SK-N-SH (cell line): ENCODE results near the gene RET. TPM values are rescaled to one million over a fixed set of nuclear protein-coding genes. Genes with fewer than 3 reads are reported as not detected.

ENCODE experiments used
- CTCF ChIA-PET: fragments of 300-600, 350-600 bp; formaldehyde crosslinking; extraction: SDS; loops from one replicate; lab custom pipeline; 2021; lab: Yijun Ruan, JAX
- POLR2A ChIA-PET: fragments of 350-600 bp; sonication (Branson Sonifier 250); formaldehyde crosslinking; extraction: SDS; loops from one replicate; lab custom pipeline; 2020; ENCODE audit warnings: antibody characterized with exemption, inconsistent platforms; lab: Yijun Ruan, JAX
- DNase-seq: peaks from one replicate; pipeline ENCODE4 v3.0.0; 2012
- H2AFZ ChIP-seq: fragments of 200-600 bp; sonication (generic); 2 replicates; pipeline ENCODE4 v1.8.1; 2016; ENCODE audit warnings: antibody characterized with exemption, mild to moderate bottlenecking, low read depth
- H3F3A ChIP-seq: fragments of 200-600 bp; sonication (generic); replicated peaks from 2 replicates; pipeline ENCODE3; 2016; ENCODE audit warnings: antibody characterized with exemption, mild to moderate bottlenecking; ENCODE audit not compliant: insufficient read depth
- H3K27ac ChIP-seq, 2 experiments: fragments of 200-500 bp in 1 of 2; fragments of 200-600 bp in 1 of 2; sonication (Bioruptor generic) in 1 of 2; sonication (generic), shearing (Covaris generic) in 1 of 2; 2 replicates each; pipeline versions ENCODE4 v1.5.1 to v1.6.1; 2014 to 2016; ENCODE audit warnings: low read depth in 2 of 2, inconsistent platforms in 1 of 2, low read length in 1 of 2, mild to moderate bottlenecking in 1 of 2, mixed read lengths in 1 of 2
- H3K27me3 ChIP-seq: fragments of 200-600 bp; sonication (generic), shearing (Covaris generic); 2 replicates; pipeline ENCODE4 v1.6.1; 2016; ENCODE audit warnings: mixed run types; ENCODE audit not compliant: insufficient read depth
- H3K36me3 ChIP-seq, 2 experiments: fragments of 200-500 bp in 1 of 2; fragments of 200-600 bp in 1 of 2; sonication (Bioruptor generic) in 1 of 2; sonication (generic) in 1 of 2; replicated peaks in 1 of 2; 2 replicates each; pipeline versions ENCODE3 to v1.5.1; 2014 to 2016; ENCODE audit warnings: low read length in 1 of 2, mild to moderate bottlenecking in 1 of 2; ENCODE audit not compliant: insufficient read depth in 2 of 2, control insufficient read depth in 1 of 2
- H3K4me1 ChIP-seq, 2 experiments: fragments of 200-500 bp in 1 of 2; fragments of 200-600 bp in 1 of 2; sonication (Bioruptor generic) in 1 of 2; sonication (generic), shearing (Covaris generic) in 1 of 2; 2 replicates each; pipeline versions ENCODE4 v1.5.1 to v1.6.1; 2014 to 2016; ENCODE audit warnings: low read depth in 1 of 2, low read length in 1 of 2, mixed run types in 1 of 2; ENCODE audit not compliant: insufficient read depth in 2 of 2, control insufficient read depth in 1 of 2
- H3K4me2 ChIP-seq: fragments of 200-600 bp; sonication (generic), shearing (Covaris generic); 2 replicates; pipeline ENCODE4 v1.6.1; 2017; ENCODE audit warnings: mixed run types
- H3K4me3 ChIP-seq, 2 experiments: fragments of 200-500 bp in 1 of 2; fragments of 200-600 bp in 1 of 2; sonication (Bioruptor generic) in 1 of 2; sonication (generic), shearing (Covaris generic) in 1 of 2; 2 replicates each; pipeline versions ENCODE4 v1.5.1 to v1.8.1; 2014 to 2016; ENCODE audit warnings: low read depth in 2 of 2, inconsistent platforms in 1 of 2, low read length in 1 of 2, mild to moderate bottlenecking in 1 of 2, mixed read lengths in 1 of 2, moderate library complexity in 1 of 2
- H3K79me2 ChIP-seq: fragments of 200-600 bp; sonication (generic); 2 replicates; pipeline ENCODE4 v1.8.1; 2017; ENCODE audit warnings: mild to moderate bottlenecking; ENCODE audit not compliant: insufficient read depth
- H3K9ac ChIP-seq: fragments of 200-600 bp; sonication (generic); 2 replicates; pipeline ENCODE4 v1.6.1; 2017; ENCODE audit warnings: mixed run types
- H3K9me2 ChIP-seq: fragments of 200-600 bp; sonication (generic); 2 replicates; pipeline ENCODE4 v1.6.1; 2017; ENCODE audit warnings: mixed run types
- H3K9me3 ChIP-seq: fragments of 200-600 bp; sonication (generic); 2 replicates; pipeline ENCODE4 v1.6.1; 2017; ENCODE audit warnings: mixed run types, mild to moderate bottlenecking, moderate library complexity
- H4K20me1 ChIP-seq: fragments of 200-600 bp; sonication (generic); 2 replicates; pipeline ENCODE4 v1.6.1; 2017; ENCODE audit warnings: mild to moderate bottlenecking, mixed run types; ENCODE audit not compliant: insufficient read depth
- ELF1 ChIP-seq: IDR thresholded peaks from 2 replicates; pipeline ENCODE4 v1.4.0; 2012
- EZH2phosphoT487 ChIP-seq: fragments of 200-600 bp; sonication (generic); IDR thresholded peaks from 2 replicates; pipeline ENCODE4 v1.6.1; 2017; ENCODE audit warnings: low read depth, mixed run types, mild to moderate bottlenecking, antibody characterized with exemption, moderate library complexity, borderline replicate concordance
- FOSL2 ChIP-seq: IDR thresholded peaks from 2 replicates; pipeline ENCODE4 v1.4.0; 2012; ENCODE audit warnings: low read depth, mild to moderate bottlenecking, moderate library complexity, borderline replicate concordance
- FOXJ3 ChIP-seq: sonication (generic); formaldehyde crosslinking; IDR thresholded peaks from 2 replicates; pipeline ENCODE4 v1.5.1; 2020; ENCODE audit warnings: mild to moderate bottlenecking, missing genetic modification reagents
- FOXM1 ChIP-seq: IDR thresholded peaks from 2 replicates; pipeline ENCODE4 v1.4.0; 2012; ENCODE audit warnings: low read depth, mild to moderate bottlenecking
- GABPA ChIP-seq: IDR thresholded peaks from 2 replicates; pipeline ENCODE4 v1.4.0; 2012; ENCODE audit warnings: low read depth, mild to moderate bottlenecking
- GATA2 ChIP-seq: sonication (generic); formaldehyde crosslinking; IDR thresholded peaks from 2 replicates; pipeline ENCODE4 v1.5.0; 2020; ENCODE audit warnings: mild to moderate bottlenecking, missing genetic modification reagents
- JUND ChIP-seq: IDR thresholded peaks from 2 replicates; pipeline ENCODE4 v1.4.0; 2012
- MEF2A ChIP-seq: IDR thresholded peaks from 2 replicates; pipeline ENCODE4 v1.4.0; 2012; ENCODE audit warnings: low read depth, borderline replicate concordance
- MXI1 ChIP-seq: IDR thresholded peaks from 2 replicates; pipeline ENCODE4 v1.6.1; 2012; ENCODE audit warnings: mild to moderate bottlenecking, low read depth, low read length, improper control_type of control experiment
- NFIC ChIP-seq: IDR thresholded peaks from 2 replicates; pipeline ENCODE4 v1.4.0; 2012; ENCODE audit warnings: borderline replicate concordance
- REST ChIP-seq: IDR thresholded peaks from 2 replicates; pipeline ENCODE4 v1.6.1; 2012; ENCODE audit warnings: mild to moderate bottlenecking, low read depth, low read length, moderate library complexity
- SIN3A ChIP-seq: IDR thresholded peaks from 2 replicates; pipeline ENCODE4 v1.6.1; 2012; ENCODE audit warnings: low read depth, mild to moderate bottlenecking, low read length, moderate library complexity, borderline replicate concordance
- SMC3 ChIP-seq: IDR thresholded peaks from 2 replicates; pipeline ENCODE4 v1.6.1; 2012; ENCODE audit warnings: low read depth, low read length, improper control_type of control experiment
- TCF12 ChIP-seq: IDR thresholded peaks from 2 replicates; pipeline ENCODE4 v1.4.0; 2012
- WGBS: methylation state at CpG from one replicate; pipeline ENCODE4 v1.1.6; 2017; ENCODE audit warnings: low lambda C conversion rate; 5-methylcytosine and 5-hydroxymethylcytosine counted together
- polyA plus RNA-seq, 3 experiments: library from polyadenylated mRNA; depleted of rRNA; stranded (reverse); fragments of >200 nt; gene quantifications; 2 replicates each; pipeline ENCODE4 v1.2.3, GENCODE V29; 2012

Gene RET
- polyA plus RNA-seq, 1 of the 3 experiments (the other 2 are of a cell fraction), result 3.2 TPM

- no peak for TF ChIP-seq EZH2phosphoT487
Measured at GRCh38 chr10:43136432-43136831, 59.6 kb downstream of the RET start (continued).

- H3F3A ChIP-seq, result peaks cover 14% of the 10 kb centered on the region
- no peaks in the 10 kb centered on the region for H3K9me2 ChIP-seq
- H3K36me3 ChIP-seq, result peaks cover 0 to 5% of the 10 kb centered on the region in 2 experiments
- ChIA-PET CTCF (interaction anchor here (0.7 to 1.7 kb wide), 6 partner anchors 17 to 404 kb away, joined by 3 to 5 read pairs (median 4); no protein-coding TSS in a partner anchor), POLR2A (interaction anchor here (1.0 kb wide), 1 partner anchor 53 kb away, joined by 3 read pairs; no protein-coding TSS in a partner anchor)
- peaks cover 24% of the 10 kb centered on the region for H4K20me1 ChIP-seq
- no peak for DNase-seq
- peak overlapping the region; percentile 96 for H3K9ac ChIP-seq
- TF ChIP-seq ELF1 (0 out of 2 replicates have a peak, but pooled peaks have one; percentile 19), MEF2A (no peak)
- H3K27ac ChIP-seq, result peak overlapping the region; percentile 93 to 97
- peaks cover 53% of the 10 kb centered on the region for H3K79me2 ChIP-seq
- 17% methylated on average over 27 of the region's 27 CpGs for WGBS
- H3K4me2 ChIP-seq, result peak overlapping the region; percentile 96
- H3K4me3 ChIP-seq, result peak overlapping the region; percentile 92 to 93
- H2AFZ ChIP-seq, result peak overlapping the region; percentile 94
- H3K4me1 ChIP-seq, result peaks cover 14 to 17% of the 10 kb centered on the region in 2 experiments; a peak in 3 of 4 replicates
- no peaks in the 10 kb centered on the region for H3K27me3 ChIP-seq
- H3K9me3 ChIP-seq, result no peaks in the 10 kb centered on the region
Measured at GRCh38 chr10:43136995-43137716, 60.3 kb downstream of the RET start.

DNA sequence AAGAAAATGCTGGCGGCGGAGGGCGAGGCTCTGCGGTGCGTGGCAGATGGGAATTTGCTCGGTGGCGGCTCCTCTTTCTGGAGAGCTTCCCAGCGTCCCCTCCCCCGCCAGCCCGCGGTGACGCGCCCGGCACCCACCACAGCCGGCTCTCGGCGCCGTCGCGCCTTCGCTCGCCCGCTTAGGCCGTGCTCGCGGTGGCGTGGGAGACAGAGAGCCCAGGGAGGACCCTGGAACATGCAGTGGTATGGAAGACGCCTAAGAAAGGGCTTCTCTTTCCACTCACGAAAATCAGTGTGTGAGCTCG, 60.8 kb downstream of the RET start:
- Histone ChIP-seq H4K20me1 (peaks cover 29% of the 10 kb centered on the region), H3K36me3 (peaks cover 0 to 5% of the 10 kb centered on the region in 2 experiments)

GRCh38 chr10:43138021-43138756, 61.3 kb downstream of the RET start, which contains the start of gene CSGALNACT2:
Gene CSGALNACT2, plus strand, starts transcription at chr10:43138445. Its CDS starts 16,705 bp downstream, at chr10:43155150.
- Histone ChIP-seq H3K9ac (peak within 1 kb of the TSS; percentile 96), H3K4me3 (peak within 1 kb of the TSS; percentile 92 to 93), H2AFZ (peak within 1 kb of the TSS; percentile 94), H4K20me1 (peaks cover 35% of the 10 kb centered on the region), H3K4me1 (peaks cover 13 to 14% of the 10 kb centered on the region in 2 experiments; a peak in 3 of 4 replicates), H3K4me2 (peak within 1 kb of the TSS; percentile 96), H3K27me3 (no peaks in the 10 kb centered on the region), H3K9me3 (no peaks in the 10 kb centered on the region), H3K9me2 (no peaks in the 10 kb centered on the region), H3K36me3 (peaks cover 0 to 5% of the 10 kb centered on the region in 2 experiments), H3F3A (peaks cover 14% of the 10 kb centered on the region), H3K27ac (peak within 1 kb of the TSS; percentile 93 to 97), H3K79me2 (peaks cover 64% of the 10 kb centered on the region)
- 0% methylated on average over 19 of the region's 93 CpGs for WGBS
- CTCF ChIA-PET, result interaction anchor here (0.9 to 1.7 kb wide), 7 partner anchors 16 to 213 kb away, joined by 3 to 5 read pairs (median 4); no protein-coding TSS in a partner anchor
- DNase-seq, result peak; percentile 94
- POLR2A ChIA-PET, result interaction anchor here (0.6 to 1.0 kb wide), 4 partner anchors 9 to 54 kb away, joined by 3 read pairs; no protein-coding TSS in a partner anchor
- no peak for TF ChIP-seq NFIC
- 0 out of 2 replicates have a peak, but pooled peaks have one; percentile 8 for TF ChIP-seq SMC3
- TF ChIP-seq FOXM1, result no peak
- no peak for TF ChIP-seq GATA2 (CRISPR knock-in tag)
- TF ChIP-seq REST, result 0 out of 2 replicates have a peak, but pooled peaks have one; percentile 13
- no peak for TF ChIP-seq JUND
- TF ChIP-seq MXI1, result peak; percentile 71
- TF ChIP-seq FOXJ3, result no peak
- peak; percentile 74 for TF ChIP-seq GABPA
- no peak for TF ChIP-seq TCF12

More for the DNA sequence above, 60.8 kb downstream of the RET start:
- ChIA-PET CTCF (interaction anchor here (1.1 to 1.7 kb wide), 5 partner anchors 17 to 211 kb away, joined by 3 to 5 read pairs (median 3); no protein-coding TSS in a partner anchor), POLR2A (interaction anchor here (0.6 to 1.0 kb wide), 4 partner anchors 9 to 53 kb away, joined by 3 read pairs; no protein-coding TSS in a partner anchor)
- Histone ChIP-seq H2AFZ (peak overlapping the region; percentile 94), H3K9me3 (no peaks in the 10 kb centered on the region), H3F3A (peaks cover 14% of the 10 kb centered on the region), H3K79me2 (peaks cover 59% of the 10 kb centered on the region), H3K9me2 (no peaks in the 10 kb centered on the region), H3K4me1 (peaks cover 14 to 16% of the 10 kb centered on the region in 2 experiments; a peak in 3 of 4 replicates), H3K4me3 (peak overlapping the region; percentile 92 to 93), H3K4me2 (peak overlapping the region; percentile 96), H3K27ac (peak overlapping the region; percentile 93 to 97), H3K27me3 (no peaks in the 10 kb centered on the region), H3K9ac (peak overlapping the region; percentile 96)
- peak; percentile 85 for DNase-seq
- 0% methylated on average over 26 of the region's 30 CpGs for WGBS
- TF ChIP-seq SIN3A (peak; percentile 47; the same call in 1 of the 2 replicates), FOSL2 (no peak)
